NCI-H2029 treated with DMSO at 0.1 percent for 48 hours (cell line): ENCODE data around the gene PIBF1.
"Not testable (repeated sequence)": the region's sequence is repeated elsewhere in the genome, so short reads cannot be mapped to it uniquely, and the experiment has no call there.

ENCODE experiments used
- DNase-seq: peaks from one replicate; lab custom pipeline; 2025; lab: John Stamatoyannopoulos, UW

The PIBF1 gene

GRCh38 chr13:73015805-73016204, 233.9 kb downstream of the PIBF1 start:
- no peak for DNase-seq

GRCh38 chr13:73018336-73018735, 236.4 kb downstream of the PIBF1 start:
- DNase-seq, result no peak

GRCh38 chr13:73025217-73026012, 243.5 kb downstream of the PIBF1 start:
- DNase-seq, result no peak

GRCh38 chr13:73034901-73035300, 253.0 kb downstream of the PIBF1 start:
- no peak for DNase-seq

- no peak for DNase-seq
These were observed 253.7 kb downstream of the PIBF1 start for GRCh38 chr13:73035660-73036059.

- DNase-seq, result no peak
These were observed 254.6 kb downstream of the PIBF1 start for GRCh38 chr13:73036566-73036965.

- no peak for DNase-seq
These were observed 256.1 kb downstream of the PIBF1 start for GRCh38 chr13:73038064-73038463.

GRCh38 chr13:73039201-73040108, 257.5 kb downstream of the PIBF1 start:
- DNase-seq, result no peak

- no peak for DNase-seq
These were observed 258.6 kb downstream of the PIBF1 start for GRCh38 chr13:73040484-73040883.

GRCh38 chr13:73040968-73041596, 259.1 kb downstream of the PIBF1 start:
- DNase-seq, result no peak

GRCh38 chr13:73045031-73045430, 263.1 kb downstream of the PIBF1 start:
- no peak for DNase-seq

GRCh38 chr13:73048615-73049014, 266.7 kb downstream of the PIBF1 start:
- DNase-seq, result not testable (repeated sequence)

GRCh38 chr13:73054712-73055111, 272.8 kb downstream of the PIBF1 start:
- DNase-seq, result no peak

GRCh38 chr13:73055813-73056564, 274.1 kb downstream of the PIBF1 start:
- no peak for DNase-seq

GRCh38 chr13:73056565-73056962, 274.6 kb downstream of the PIBF1 start:
- DNase-seq, result no peak

GRCh38 chr13:73057284-73058063, 275.5 kb downstream of the PIBF1 start:
- no peak for DNase-seq

GRCh38 chr13:73058064-73058313, 276.1 kb downstream of the PIBF1 start:
- DNase-seq, result no peak

GRCh38 chr13:73058432-73058735, 276.5 kb downstream of the PIBF1 start:
- DNase-seq, result no peak

- peak; percentile 46 for DNase-seq
These were observed 277.0 kb downstream of the PIBF1 start, which contains the start of gene KLF5 for GRCh38 chr13:73058736-73059459. KLF5 (plus strand) TSS chr13:73059005; CDS start chr13:73059328, 323 bp downstream.

- DNase-seq, result no peak
These were observed 277.7 kb downstream of the PIBF1 start for GRCh38 chr13:73059460-73060250.
